Measurements from ENCODE around the gene DOK7. TPM values are rescaled to one million over a fixed set of nuclear protein-coding genes. Genes with fewer than 3 reads are reported as not detected.
"Not testable (repeated sequence)": the region's sequence is repeated elsewhere in the genome, so short reads cannot be mapped to it uniquely, and the experiment has no call there.

DOK7 gene
- total RNA-seq, 4 donors from 2014 or later = 0.26 to 0.45 TPM; not detected in 2

- intact Hi-C loops (cut with DNase I) = no loop called here
- no peak overlapping the region for H3K4me3 ChIP-seq
- no peak overlapping the region for H3K27ac ChIP-seq
- peaks cover 0 to 15% (median 6%) of the 10 kb centered on the region in 3 donors for H3K4me1 ChIP-seq
- H3K36me3 ChIP-seq = no peaks in the 10 kb centered on the region
- peaks cover 0 to under 1% (median under 1%) of the 10 kb centered on the region in 3 donors for H3K9me3 ChIP-seq
- H3K27me3 ChIP-seq = no peaks in the 10 kb centered on the region
- TF ChIP-seq POLR2A (IDR thresholded peaks at IDR 0.05) (no peak), CTCF (IDR thresholded peaks at IDR 0.05) (no peak)
- WGBS, 2 donors = 87 to 88% methylated on average over 8 to 11 of the region's 35 CpGs
- DNase-seq = no peak
Measured at GRCh38 chr4:3449574-3450534, 13.3 kb upstream of the DOK7 start.

- intact Hi-C loops (cut with DNase I) = no loop called here
- no peak overlapping the region for H3K4me3 ChIP-seq
Measured at GRCh38 chr4:3450643-3451042, 12.5 kb upstream of the DOK7 start.

GRCh38 chr4:3451956-3452355, 11.2 kb upstream of the DOK7 start:
- Histone ChIP-seq H3K9me3 (peaks cover 0 to 20% (median 20%) of the 10 kb centered on the region in 3 donors), H3K4me1 (peaks cover 0 to 15% (median 6%) of the 10 kb centered on the region in 3 donors), H3K27ac (peak overlapping the region in 1 of 4 donors; percentile 15), H3K36me3 (no peaks in the 10 kb centered on the region), H3K4me3 (no peak overlapping the region), H3K27me3 (no peaks in the 10 kb centered on the region)
- WGBS, 2 donors = 15 to 30% methylated on average over 3 of the region's 3 CpGs
- DNase-seq = no peak
- TF ChIP-seq POLR2A (IDR thresholded peaks at IDR 0.05) (no peak), CTCF (IDR thresholded peaks at IDR 0.05) (no peak)
- intact Hi-C loops (cut with DNase I) = no loop called here

More at GRCh38 chr4:3450643-3451042, 12.5 kb upstream of the DOK7 start:
- no peaks in the 10 kb centered on the region for H3K36me3 ChIP-seq
- H3K9me3 ChIP-seq = peaks cover 0 to 8% (median 8%) of the 10 kb centered on the region in 3 donors
- H3K27me3 ChIP-seq = no peaks in the 10 kb centered on the region
- WGBS, 2 donors = 90 to 100% methylated on average over 4 of the region's 4 CpGs
- H3K4me1 ChIP-seq = peaks cover 0 to 15% (median 6%) of the 10 kb centered on the region in 3 donors
- DNase-seq = no peak
- TF ChIP-seq POLR2A (IDR thresholded peaks at IDR 0.05) (no peak), CTCF (IDR thresholded peaks at IDR 0.05) (no peak)
- no peak overlapping the region for H3K27ac ChIP-seq

- DNase-seq = no peak
- TF ChIP-seq CTCF (IDR thresholded peaks at IDR 0.05) = peak in 1 of 6 experiments; percentile 8
- no peak for TF ChIP-seq POLR2A (IDR thresholded peaks at IDR 0.05)
- intact Hi-C loops (cut with DNase I) = no loop called here
- Histone ChIP-seq H3K4me3 (no peak overlapping the region), H3K27me3 (no peaks in the 10 kb centered on the region), H3K27ac (peak overlapping the region in 1 of 4 donors; percentile 15), H3K4me1 (peaks cover 0 to 15% (median 6%) of the 10 kb centered on the region in 3 donors), H3K9me3 (peaks cover 0 to 20% (median 20%) of the 10 kb centered on the region in 3 donors), H3K36me3 (no peaks in the 10 kb centered on the region)
- 81 to 89% methylated on average over 5 to 7 of the region's 7 CpGs for WGBS, 2 donors
Measured at GRCh38 chr4:3452376-3452775, 10.7 kb upstream of the DOK7 start.

GRCh38 chr4:3455596-3455995, 7.5 kb upstream of the DOK7 start:
- H3K27ac ChIP-seq; DNase-seq; H3K36me3 ChIP-seq; H3K4me3 ChIP-seq; intact Hi-C loops (cut with DNase I): not testable (repeated sequence)
- Histone ChIP-seq H3K9me3 (peaks cover 0 to 20% (median 20%) of the 10 kb centered on the region in 3 donors), H3K27me3 (peaks cover 0 to 11% (median 0%) of the 10 kb centered on the region in 4 donors), H3K4me1 (peaks cover 0 to 15% (median 6%) of the 10 kb centered on the region in 3 donors)
- WGBS, 2 donors = 80 to 89% methylated on average over 3 of the region's 3 CpGs
